Left ventricle myocardium inferior (tissue), 1 donor: ENCODE results near the gene RSPH1. TPM values are rescaled to one million over a fixed set of nuclear protein-coding genes. Genes with fewer than 3 reads are reported as not detected.

Experiments used
- DNase-seq: peaks from one replicate; pipeline ENCODE4 v3.0.0-alpha.2; 2020
- H3K27ac ChIP-seq: fragments of 200-600 bp; replicated peaks from 2 replicates; pipeline ENCODE4 v1.8.0; 2021
- H3K27me3 ChIP-seq: fragments of 200-600 bp; 2 replicates; pipeline ENCODE4 v1.8.0; 2021; ENCODE audit warnings: low read depth
- H3K36me3 ChIP-seq: fragments of 200-600 bp; 2 replicates; pipeline ENCODE4 v1.8.0; 2021
- H3K4me1 ChIP-seq: fragments of 200-600 bp; 2 replicates; pipeline ENCODE4 v1.8.0; 2021
- H3K4me3 ChIP-seq: fragments of 200-600 bp; 2 replicates; pipeline ENCODE4 v1.8.0; 2021; ENCODE audit warnings: mild to moderate bottlenecking, moderate library complexity
- H3K9me3 ChIP-seq: fragments of 200-600 bp; replicated peaks from 2 replicates; pipeline ENCODE4 v1.8.0; 2021
- intact Hi-C: fragments of 100-400 bp; cut with micrococcal nuclease; formaldehyde crosslinking; loops from one replicate; pipeline ENCODE4 v1.11.0; 2022
- total RNA-seq: library from RNA; stranded (reverse); fragmentation: NEBNext Ultra II Directional; extraction: Animal tissue kit (Norgen Biotek cat#: 25700); gene quantifications from one replicate; pipeline ENCODE4 v1.2.1, GENCODE V29; 2021
- TF ChIP-seq, protein P1 (sequence below): fragments of 200-600 bp; IDR thresholded peaks from 2 replicates; pipeline ENCODE4 v1.8.0; 2021; ENCODE audit warnings: antibody characterized with exemption, mild to moderate bottlenecking, borderline replicate concordance
- donor health status: DM: no; HTN: yes; CAD: no; lungs with severe emphysema.

The RSPH1 gene
- total RNA-seq, 1 donor from 2014 or later = not detected

DNA sequence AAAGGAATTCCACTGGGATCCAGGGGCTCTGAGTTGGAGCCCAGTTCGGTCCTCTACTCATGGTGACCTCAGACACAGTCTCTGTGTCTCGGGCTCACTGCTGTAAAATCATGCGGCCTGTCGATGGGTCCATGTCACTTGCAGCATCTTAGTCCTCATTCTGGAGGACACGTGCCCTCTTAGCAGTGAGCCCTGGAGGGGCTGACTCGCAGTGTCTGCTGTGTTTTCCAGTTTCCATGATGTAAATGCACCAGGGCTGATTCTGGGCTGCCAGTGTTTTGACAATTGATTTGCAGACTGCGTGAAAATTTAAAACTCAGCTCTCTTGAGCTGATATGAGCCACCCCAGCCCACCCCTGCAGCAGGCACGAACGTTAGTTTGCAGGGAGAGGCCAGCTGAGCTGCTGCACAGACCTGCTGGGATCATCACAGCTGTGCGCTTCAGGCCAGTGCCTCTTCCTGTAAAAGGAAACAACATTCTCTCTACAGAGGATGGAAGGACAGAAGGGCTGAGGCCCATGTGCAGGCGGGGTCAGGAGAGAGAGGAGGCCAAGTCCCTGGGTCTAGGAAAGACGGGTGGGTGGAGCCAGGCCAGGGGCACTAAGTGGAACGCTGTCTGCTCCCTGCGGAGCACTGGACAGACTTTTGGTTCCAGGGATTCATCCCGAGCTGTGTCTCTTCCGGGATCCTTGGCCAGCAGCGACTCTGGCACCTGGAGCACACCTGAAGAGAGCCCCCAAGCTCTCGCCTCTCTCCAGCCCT lies 42.6 kb downstream of the RSPH1 start:
- intact Hi-C loops = no loop called here
- Histone ChIP-seq H3K36me3 (no peaks in the 10 kb centered on the region), H3K4me1 (no peaks in the 10 kb centered on the region), H3K4me3 (no peak overlapping the region), H3K27ac (no peak overlapping the region), H3K9me3 (no peaks in the 10 kb centered on the region), H3K27me3 (peaks cover 42% of the 10 kb centered on the region)
- DNase-seq = no peak
- TF ChIP-seq, protein P1, sequence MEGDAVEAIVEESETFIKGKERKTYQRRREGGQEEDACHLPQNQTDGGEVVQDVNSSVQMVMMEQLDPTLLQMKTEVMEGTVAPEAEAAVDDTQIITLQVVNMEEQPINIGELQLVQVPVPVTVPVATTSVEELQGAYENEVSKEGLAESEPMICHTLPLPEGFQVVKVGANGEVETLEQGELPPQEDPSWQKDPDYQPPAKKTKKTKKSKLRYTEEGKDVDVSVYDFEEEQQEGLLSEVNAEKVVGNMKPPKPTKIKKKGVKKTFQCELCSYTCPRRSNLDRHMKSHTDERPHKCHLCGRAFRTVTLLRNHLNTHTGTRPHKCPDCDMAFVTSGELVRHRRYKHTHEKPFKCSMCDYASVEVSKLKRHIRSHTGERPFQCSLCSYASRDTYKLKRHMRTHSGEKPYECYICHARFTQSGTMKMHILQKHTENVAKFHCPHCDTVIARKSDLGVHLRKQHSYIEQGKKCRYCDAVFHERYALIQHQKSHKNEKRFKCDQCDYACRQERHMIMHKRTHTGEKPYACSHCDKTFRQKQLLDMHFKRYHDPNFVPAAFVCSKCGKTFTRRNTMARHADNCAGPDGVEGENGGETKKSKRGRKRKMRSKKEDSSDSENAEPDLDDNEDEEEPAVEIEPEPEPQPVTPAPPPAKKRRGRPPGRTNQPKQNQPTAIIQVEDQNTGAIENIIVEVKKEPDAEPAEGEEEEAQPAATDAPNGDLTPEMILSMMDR = no peak

DNA sequence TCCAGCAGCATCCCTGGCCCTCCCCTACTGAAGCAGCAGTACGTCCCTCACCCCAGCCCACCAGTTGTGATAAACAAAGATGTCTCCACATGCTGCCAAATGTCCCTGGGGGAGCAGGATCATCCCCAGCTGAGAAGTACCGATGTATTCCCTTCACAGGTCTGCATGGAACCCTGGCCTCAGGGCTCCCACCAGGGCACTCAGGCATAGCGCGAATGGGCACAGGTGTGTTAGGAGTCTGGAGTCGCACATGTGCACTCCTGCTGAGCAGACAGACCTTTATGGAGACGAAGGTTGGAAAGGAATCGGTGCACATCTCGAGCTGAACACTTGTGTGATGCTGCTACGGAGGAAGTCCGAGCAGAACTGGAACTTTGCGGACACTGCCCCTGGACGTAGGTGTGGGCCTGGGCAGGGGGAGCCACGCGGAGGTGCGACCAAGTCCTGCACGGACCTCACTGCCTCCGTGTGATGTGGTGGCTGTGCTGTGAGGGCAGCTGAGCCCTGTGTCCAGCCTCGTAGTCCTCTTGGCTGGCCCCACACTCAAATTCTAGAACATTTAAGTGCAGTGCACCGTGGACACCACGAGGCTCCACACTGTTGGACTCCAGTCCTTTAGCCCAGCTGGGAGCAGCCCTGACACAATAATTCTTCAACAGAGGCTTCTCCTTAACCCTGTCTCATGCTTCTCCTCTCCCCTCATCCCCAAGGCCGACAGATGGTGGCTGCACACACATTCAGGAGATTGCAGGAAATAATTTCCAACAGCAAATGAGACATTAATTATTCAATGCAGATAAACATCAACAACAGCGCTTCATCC lies 43.4 kb downstream of the RSPH1 start:
- H3K27me3 ChIP-seq = peaks cover 42% of the 10 kb centered on the region
- intact Hi-C loops = no loop called here
- H3K4me1 ChIP-seq = no peaks in the 10 kb centered on the region
- H3K9me3 ChIP-seq = no peaks in the 10 kb centered on the region
- TF ChIP-seq, protein P1 = no peak
- no peak overlapping the region for H3K27ac ChIP-seq
- H3K36me3 ChIP-seq = no peaks in the 10 kb centered on the region
- no peak overlapping the region for H3K4me3 ChIP-seq
- no peak for DNase-seq

DNA sequence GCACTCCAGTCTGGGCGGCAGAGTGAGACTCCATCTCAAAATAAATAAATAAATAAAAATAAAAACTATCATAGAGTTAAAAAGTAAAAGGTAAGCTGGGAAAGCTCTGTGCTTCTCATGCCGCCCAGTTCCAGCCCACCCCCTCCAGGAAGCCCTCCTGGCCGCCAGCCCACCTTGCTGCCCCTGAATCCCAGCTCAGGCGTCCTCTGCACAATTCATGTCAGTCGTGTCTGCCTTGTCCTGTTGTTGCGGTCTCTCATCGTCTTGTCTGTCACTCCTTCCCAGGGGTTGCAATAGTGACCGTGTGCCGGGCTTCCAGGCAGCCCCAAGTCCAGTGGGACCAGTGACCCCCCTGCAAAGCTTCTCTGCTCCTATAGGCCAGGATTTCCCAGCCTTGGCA lies 44.1 kb downstream of the RSPH1 start:
- H3K27ac ChIP-seq = no peak overlapping the region
- no peak for DNase-seq
- no peaks in the 10 kb centered on the region for H3K9me3 ChIP-seq
- H3K36me3 ChIP-seq = no peaks in the 10 kb centered on the region
- H3K27me3 ChIP-seq = peaks cover 44% of the 10 kb centered on the region
- TF ChIP-seq, protein P1 = no peak
- intact Hi-C loops = no loop called here
- no peak overlapping the region for H3K4me3 ChIP-seq
- H3K4me1 ChIP-seq = no peaks in the 10 kb centered on the region

DNA sequence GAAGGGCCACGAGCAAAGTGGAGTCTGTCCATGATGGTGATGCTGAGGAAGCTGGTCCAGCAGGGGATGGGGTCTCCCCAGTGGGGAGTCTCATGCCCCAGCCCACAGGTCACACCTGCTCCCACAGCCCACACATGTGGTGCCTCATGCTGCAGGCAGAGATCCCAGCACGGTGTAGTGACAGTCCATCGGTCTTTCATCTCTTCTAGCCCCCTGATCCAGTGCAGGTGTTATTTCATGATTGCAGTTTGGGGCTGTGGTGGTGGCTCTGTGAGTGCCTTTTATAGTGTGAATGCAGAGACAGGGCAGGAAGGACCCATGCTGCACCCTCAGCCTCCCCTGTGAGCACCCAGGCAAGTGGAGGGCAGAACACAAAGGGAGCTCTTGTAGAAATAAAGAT lies 47.3 kb downstream of the RSPH1 start:
- TF ChIP-seq, protein P1 = no peak
- intact Hi-C loops = no loop called here
- DNase-seq = no peak
- Histone ChIP-seq H3K9me3 (no peaks in the 10 kb centered on the region), H3K4me1 (no peaks in the 10 kb centered on the region), H3K4me3 (no peak overlapping the region), H3K36me3 (no peaks in the 10 kb centered on the region), H3K27me3 (peaks cover 50% of the 10 kb centered on the region), H3K27ac (no peak overlapping the region)

DNA sequence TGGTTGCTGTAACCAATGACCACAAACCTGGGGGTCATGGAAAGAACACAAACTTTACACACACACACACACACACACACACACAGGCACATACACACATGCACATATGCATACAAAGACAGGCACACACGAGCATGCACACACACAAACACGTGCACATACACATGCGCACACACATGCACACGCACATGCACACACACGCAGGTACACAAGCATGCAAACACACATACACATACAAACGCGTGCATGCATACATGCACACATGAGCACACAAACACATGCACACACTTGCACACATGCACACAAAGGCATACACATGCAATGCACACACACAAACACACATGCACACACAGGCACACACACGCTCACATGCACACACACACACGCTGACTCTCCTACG lies 48.3 kb downstream of the RSPH1 start:
- no peak overlapping the region for H3K27ac ChIP-seq
- H3K4me3 ChIP-seq = no peak overlapping the region
- no peak for DNase-seq
- intact Hi-C loops = no loop called here
- TF ChIP-seq, protein P1 = no peak
- H3K4me1 ChIP-seq = no peaks in the 10 kb centered on the region
- no peaks in the 10 kb centered on the region for H3K9me3 ChIP-seq
- no peaks in the 10 kb centered on the region for H3K36me3 ChIP-seq
- peaks cover 45% of the 10 kb centered on the region for H3K27me3 ChIP-seq
